Stomach (tissue), 9 donors: Measurements from ENCODE around the gene GUCY2C. TPM values are rescaled to one million over a fixed set of nuclear protein-coding genes. Genes with fewer than 3 reads are reported as not detected.

Experiments
- DNase-seq, 2 donors: peaks; one replicate each; pipeline versions ENCODE4 v3.0.0 to v3.0.0-alpha.2; 2013 to 2019
- H3K27ac ChIP-seq, 5 donors: fragments of 200-600 bp in 4 of 5; sonication (generic) in 4 of 5; one replicate each; pipeline ENCODE4 v1.5.1; 2013 to 2019; ENCODE audit warnings: mild to moderate bottlenecking in 1 of 5, moderate library complexity in 1 of 5
- H3K27me3 ChIP-seq, 3 donors: fragments of 200-600 bp; sonication (generic); one replicate each; pipeline ENCODE4 v1.5.1; 2017 to 2019; ENCODE audit warnings: mixed run types in 1 of 3
- H3K36me3 ChIP-seq, 4 donors: fragments of 200-600 bp; sonication (generic); 1 replicate in 3 of 4; 2 replicates in 1 of 4; pipeline ENCODE4 v1.5.1; 2016 to 2019
- H3K4me1 ChIP-seq, 4 donors: fragments of 200-600 bp; sonication (generic); one replicate each; pipeline ENCODE4 v1.5.1; 2016 to 2019
- H3K4me3 ChIP-seq, 4 donors: fragments of 200-600 bp; sonication (generic) in 3 of 4; one replicate each; pipeline ENCODE4 v1.5.1; 2016 to 2019; ENCODE audit warnings: mild to moderate bottlenecking in 1 of 4
- H3K9me3 ChIP-seq, 4 donors: fragments of 200-600 bp; sonication (generic); one replicate each; pipeline ENCODE4 v1.5.1; 2016 to 2019
- EP300 ChIP-seq: sonication (generic); formaldehyde crosslinking; IDR thresholded peaks from one replicate; pipeline ENCODE4 v1.6.1; 2017; ENCODE audit warnings: antibody characterized with exemption
- POLR2A ChIP-seq, 4 donors: fragments of 450-650 bp; IDR thresholded peaks; one replicate each; pipeline ENCODE4 v1.6.1; 2016; ENCODE audit warnings: antibody characterized with exemption in 4 of 4, control low read depth in 2 of 4, mild to moderate bottlenecking in 1 of 4, moderate library complexity in 1 of 4
- POLR2AphosphoS5 ChIP-seq, 3 donors: sonication (generic); formaldehyde crosslinking; IDR thresholded peaks; one replicate each; pipeline ENCODE4 v1.6.1; 2016; ENCODE audit warnings: antibody characterized with exemption in 3 of 3
- WGBS, 5 donors: extraction: QIAGEN DNeasy Blood & Tissue Kit in 3 of 5; methylation state at CpG; one replicate each; pipeline versions ENCODE4 v1.1.5 to v1.1.7; 2013 to 2018; 5-methylcytosine and 5-hydroxymethylcytosine counted together
- intact Hi-C: fragments of 100-400 bp; cut with DNase I; formaldehyde crosslinking; loops from one replicate; pipeline ENCODE4 v1.15.1; 2023; ENCODE audit warnings: low total_unique reads
- polyA plus RNA-seq, 3 donors: library from polyadenylated mRNA; stranded (reverse); fragments of 200-250 nt; gene quantifications; one replicate each; pipeline ENCODE4 v1.2.3, GENCODE V29; 2013
- total RNA-seq, 5 donors: library from RNA; depleted of rRNA; stranded (reverse); fragments of >200 nt; gene quantifications; one replicate each; pipeline versions ENCODE4 v1.1.0 to v1.2.3, GENCODE V29; 2014 to 2016
- TF ChIP-seq, protein P1 (sequence below), 7 experiments: fragments of 450-650 bp in 4 of 7; fragments of 200-600 bp in 3 of 7; sonication (generic) in 3 of 7; IDR thresholded peaks; one replicate each; pipeline ENCODE4 v1.5.1; 2016 to 2019; ENCODE audit warnings: antibody characterized with exemption in 7 of 7, control low read depth in 2 of 7, mild to moderate bottlenecking in 1 of 7
- donor health status: healthy with polysubstance abuse.
- donor health status: Bipolar disorder and iron deficiency.
- donor health status: healthy.

GUCY2C gene
- total and polyA plus RNA-seq, 8 donors, result 0.05 to 31.0 (median 1.4) TPM; not detected in 4

DNA sequence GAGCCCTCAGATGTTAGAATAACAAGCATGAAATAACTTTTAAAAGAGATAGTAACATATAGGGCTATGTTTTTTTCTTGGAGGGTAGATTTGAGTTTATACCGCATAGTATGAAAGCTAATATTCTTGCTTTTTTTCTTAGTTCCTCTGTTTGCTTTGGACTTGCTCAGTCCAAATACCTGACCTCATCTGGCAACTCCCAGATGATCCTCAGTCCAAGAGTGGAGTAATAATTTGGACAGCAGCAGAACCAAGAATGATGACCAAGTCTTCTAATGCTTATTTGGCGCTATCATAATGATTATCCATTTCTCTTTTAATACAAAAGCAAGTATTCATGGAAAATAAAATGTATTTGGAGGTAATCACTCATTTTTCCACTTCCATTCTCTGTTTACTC, 45.6 kb downstream of the GUCY2C start:
- TF ChIP-seq, protein P1, sequence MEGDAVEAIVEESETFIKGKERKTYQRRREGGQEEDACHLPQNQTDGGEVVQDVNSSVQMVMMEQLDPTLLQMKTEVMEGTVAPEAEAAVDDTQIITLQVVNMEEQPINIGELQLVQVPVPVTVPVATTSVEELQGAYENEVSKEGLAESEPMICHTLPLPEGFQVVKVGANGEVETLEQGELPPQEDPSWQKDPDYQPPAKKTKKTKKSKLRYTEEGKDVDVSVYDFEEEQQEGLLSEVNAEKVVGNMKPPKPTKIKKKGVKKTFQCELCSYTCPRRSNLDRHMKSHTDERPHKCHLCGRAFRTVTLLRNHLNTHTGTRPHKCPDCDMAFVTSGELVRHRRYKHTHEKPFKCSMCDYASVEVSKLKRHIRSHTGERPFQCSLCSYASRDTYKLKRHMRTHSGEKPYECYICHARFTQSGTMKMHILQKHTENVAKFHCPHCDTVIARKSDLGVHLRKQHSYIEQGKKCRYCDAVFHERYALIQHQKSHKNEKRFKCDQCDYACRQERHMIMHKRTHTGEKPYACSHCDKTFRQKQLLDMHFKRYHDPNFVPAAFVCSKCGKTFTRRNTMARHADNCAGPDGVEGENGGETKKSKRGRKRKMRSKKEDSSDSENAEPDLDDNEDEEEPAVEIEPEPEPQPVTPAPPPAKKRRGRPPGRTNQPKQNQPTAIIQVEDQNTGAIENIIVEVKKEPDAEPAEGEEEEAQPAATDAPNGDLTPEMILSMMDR (IDR thresholded peaks at IDR 0.05), result no peak
- TF ChIP-seq POLR2A (IDR thresholded peaks at IDR 0.05) (no peak), POLR2AphosphoS5 (IDR thresholded peaks at IDR 0.05) (no peak), EP300 (no peak)
- H3K27me3 ChIP-seq, result no peaks in the 10 kb centered on the region
- 75 to 88% (median 83%) methylated on average over 2 of the region's 2 CpGs for WGBS, 5 donors
- H3K9me3 ChIP-seq, result no peaks in the 10 kb centered on the region
- H3K4me3 ChIP-seq, result no peak overlapping the region
- H3K36me3 ChIP-seq, result no peaks in the 10 kb centered on the region
- no peak overlapping the region for H3K27ac ChIP-seq
- peak in 1 of 2 donors; percentile 53 for DNase-seq
- intact Hi-C loops, result no loop called here
- no peaks in the 10 kb centered on the region for H3K4me1 ChIP-seq

- WGBS, 5 donors, result 85 to 92% (median 89%) methylated on average over 6 of the region's 6 CpGs
- no peaks in the 10 kb centered on the region for H3K36me3 ChIP-seq
- no peaks in the 10 kb centered on the region for H3K27me3 ChIP-seq
- no peaks in the 10 kb centered on the region for H3K9me3 ChIP-seq
- TF ChIP-seq EP300 (no peak), POLR2AphosphoS5 (IDR thresholded peaks at IDR 0.05) (no peak), POLR2A (IDR thresholded peaks at IDR 0.05) (no peak)
- TF ChIP-seq, protein P1 (IDR thresholded peaks at IDR 0.05), result no peak
- no peaks in the 10 kb centered on the region for H3K4me1 ChIP-seq
- no peak for DNase-seq
- no peak overlapping the region for H3K4me3 ChIP-seq
- no peak overlapping the region for H3K27ac ChIP-seq
- intact Hi-C loops, result no loop called here
Measured at GRCh38 chr12:14647028-14647750, 49.2 kb downstream of the GUCY2C start.

DNA sequence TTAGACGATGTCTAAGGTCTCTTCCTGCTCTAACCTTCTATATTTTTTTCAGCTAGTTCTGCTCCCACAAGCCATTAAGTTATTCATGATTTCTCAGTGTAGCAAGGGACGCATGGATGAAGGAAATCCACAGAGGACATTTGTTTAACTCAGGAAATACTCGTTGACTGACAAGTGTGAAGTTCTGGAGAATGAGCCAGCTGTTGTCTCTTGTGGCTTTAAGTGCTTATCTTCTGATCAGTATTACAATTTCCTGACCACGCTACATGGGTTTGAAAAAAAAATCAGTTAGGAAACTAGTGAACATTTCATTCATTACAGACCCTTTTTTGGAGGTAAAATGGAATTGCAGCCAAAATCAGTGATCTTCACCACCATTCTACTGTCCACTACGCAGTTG, 53.1 kb downstream of the GUCY2C start:
- no peak overlapping the region for H3K27ac ChIP-seq
- WGBS, 5 donors, result 40 to 52% (median 49%) methylated on average over 5 of the region's 5 CpGs
- no peaks in the 10 kb centered on the region for H3K27me3 ChIP-seq
- no peak for DNase-seq
- no peak for TF ChIP-seq EP300
- TF ChIP-seq, protein P1 (IDR thresholded peaks at IDR 0.05), result no peak
- no peak for TF ChIP-seq POLR2A (IDR thresholded peaks at IDR 0.05)
- TF ChIP-seq POLR2AphosphoS5 (IDR thresholded peaks at IDR 0.05), result no peak
- H3K4me1 ChIP-seq, result no peaks in the 10 kb centered on the region
- no peaks in the 10 kb centered on the region for H3K36me3 ChIP-seq
- intact Hi-C loops, result no loop called here
- H3K9me3 ChIP-seq, result no peaks in the 10 kb centered on the region
- H3K4me3 ChIP-seq, result no peak overlapping the region

GRCh38 chr12:14638066-14638465, 58.3 kb downstream of the GUCY2C start:
- peaks cover 0 to 7% (median 3%) of the 10 kb centered on the region in 4 donors for H3K9me3 ChIP-seq

More at GRCh38 chr12:14638066-14638465, 58.3 kb downstream of the GUCY2C start:
- no peaks in the 10 kb centered on the region for H3K27me3 ChIP-seq
- no peaks in the 10 kb centered on the region for H3K36me3 ChIP-seq
- TF ChIP-seq POLR2AphosphoS5 (IDR thresholded peaks at IDR 0.05), result no peak
- TF ChIP-seq POLR2A (IDR thresholded peaks at IDR 0.05), result no peak
- TF ChIP-seq, protein P1 (IDR thresholded peaks at IDR 0.05), result no peak
- TF ChIP-seq EP300, result no peak
- H3K4me3 ChIP-seq, result no peak overlapping the region
- no peak for DNase-seq
- H3K27ac ChIP-seq, result no peak overlapping the region
- no peaks in the 10 kb centered on the region for H3K4me1 ChIP-seq
- intact Hi-C loops, result no loop called here
